Measurements from ENCODE around the gene ZNF592. TPM values are rescaled to one million over a fixed set of nuclear protein-coding genes. Genes with fewer than 3 reads are reported as not detected.

The ZNF592 gene
- total RNA-seq, 1 experiment from 2014 or later = 34.6 TPM

GRCh38 chr15:84741121-84741520 lies 7.3 kb upstream of the ZNF592 start:
- no peak overlapping the region for H2BK15ac ChIP-seq (ENCODE audit: low read depth, low read length)
- H4K20me1 ChIP-seq (ENCODE audit: control insufficient read depth, insufficient read depth, insufficient read length) = no peaks in the 10 kb centered on the region
- H3K27me3 Mint-ChIP-seq (ENCODE audit: low read depth) = no peaks in the 10 kb centered on the region
- H4K8ac ChIP-seq (replicated peaks; ENCODE audit: insufficient read length, low read depth, low read length) = no peak overlapping the region
- no peaks in the 10 kb centered on the region for H3K9me3 ChIP-seq (ENCODE audit: control insufficient read depth, low read depth, low read length)
- H3T11ph ChIP-seq (ENCODE audit: low read length) = no peak overlapping the region
- H2BK20ac ChIP-seq (ENCODE audit: low read depth, low read length, poor library complexity, severe bottlenecking) = no peak overlapping the region
- no peak overlapping the region for H3K4me2 ChIP-seq (ENCODE audit: insufficient read depth, insufficient read length, low read length)
- no peak overlapping the region for H2BK12ac ChIP-seq (ENCODE audit: insufficient read length, low read depth, low read length)
- H3K27ac ChIP-seq (ENCODE audit: insufficient read length, low read depth, low read length) = no peak overlapping the region
- H3K79me2 ChIP-seq (ENCODE audit: insufficient read depth, low read length) = no peaks in the 10 kb centered on the region
- no peak overlapping the region for H2AFZ ChIP-seq (ENCODE audit: low read length)
- no peak overlapping the region for H4K5ac ChIP-seq (ENCODE audit: insufficient read length, low read depth, low read length)
- no peak for DNase-seq
- no peak overlapping the region for H3K14ac ChIP-seq (ENCODE audit: insufficient read depth, low read length)
- H2BK120ac ChIP-seq (ENCODE audit: low read depth, low read length, poor library complexity, severe bottlenecking) = no peak overlapping the region
- H3K4me1 Mint-ChIP-seq = peaks cover 13 to 14% of the 10 kb centered on the region in 2 experiments
- H3K36me3 Mint-ChIP-seq (ENCODE audit: insufficient read depth in 1 of 3, low read depth in 3 of 3) = no peaks in the 10 kb centered on the region
- H3K56ac ChIP-seq (ENCODE audit: insufficient read length, low read depth, low read length) = no peak overlapping the region
- no peaks in the 10 kb centered on the region for H3K79me1 ChIP-seq (ENCODE audit: insufficient read depth, low read depth, low read length, poor library complexity, severe bottlenecking)
- H3K18ac ChIP-seq (ENCODE audit: insufficient read length, low read depth, low read length) = no peak overlapping the region
- no peak overlapping the region for H2BK5ac ChIP-seq (ENCODE audit: insufficient read length, low read length)
- H3K4me3 Mint-ChIP-seq = no peak overlapping the region
- H4K91ac ChIP-seq (ENCODE audit: insufficient read length, low read depth, low read length) = no peak overlapping the region
- TF ChIP-seq CTCF (conservative IDR thresholded peaks at IDR 0.05) = no peak
- H2AK5ac ChIP-seq (ENCODE audit: insufficient read length, low read length) = no peak overlapping the region
- H3K23ac ChIP-seq (ENCODE audit: insufficient read length, low read depth, low read length) = no peak overlapping the region
- no CpG with 5 or more reads among the region's 2 CpGs for WGBS (ENCODE audit: extremely low coverage, insufficient read length, low lambda C conversion rate)
- no peaks in the 10 kb centered on the region for H3K27me3 ChIP-seq (ENCODE audit: insufficient read depth, low read length)
- H3K4ac ChIP-seq (ENCODE audit: low read depth, low read length) = no peak overlapping the region
- H3K9ac ChIP-seq (ENCODE audit: extremely low read depth, insufficient read length, low read length) = no peak overlapping the region
- peak overlapping the region in 1 of 3 experiments; percentile 8; a peak in 1 of 7 replicates for H3K27ac Mint-ChIP-seq
- no peaks in the 10 kb centered on the region for H3K9me3 Mint-ChIP-seq
- no peaks in the 10 kb centered on the region for H3K4me1 ChIP-seq (ENCODE audit: insufficient read depth, low read length)
- no peaks in the 10 kb centered on the region for H3K23me2 ChIP-seq (ENCODE audit: insufficient read length, low read depth, low read length, poor library complexity, severe bottlenecking)

Measured in H9 (cell line).